Measurements from ENCODE around the gene SLC26A1. TPM values are rescaled to one million over a fixed set of nuclear protein-coding genes. Genes with fewer than 3 reads are reported as not detected.

Gene SLC26A1
- total RNA-seq, 1 experiment from 2014 or later, result 0.68 TPM

DNA sequence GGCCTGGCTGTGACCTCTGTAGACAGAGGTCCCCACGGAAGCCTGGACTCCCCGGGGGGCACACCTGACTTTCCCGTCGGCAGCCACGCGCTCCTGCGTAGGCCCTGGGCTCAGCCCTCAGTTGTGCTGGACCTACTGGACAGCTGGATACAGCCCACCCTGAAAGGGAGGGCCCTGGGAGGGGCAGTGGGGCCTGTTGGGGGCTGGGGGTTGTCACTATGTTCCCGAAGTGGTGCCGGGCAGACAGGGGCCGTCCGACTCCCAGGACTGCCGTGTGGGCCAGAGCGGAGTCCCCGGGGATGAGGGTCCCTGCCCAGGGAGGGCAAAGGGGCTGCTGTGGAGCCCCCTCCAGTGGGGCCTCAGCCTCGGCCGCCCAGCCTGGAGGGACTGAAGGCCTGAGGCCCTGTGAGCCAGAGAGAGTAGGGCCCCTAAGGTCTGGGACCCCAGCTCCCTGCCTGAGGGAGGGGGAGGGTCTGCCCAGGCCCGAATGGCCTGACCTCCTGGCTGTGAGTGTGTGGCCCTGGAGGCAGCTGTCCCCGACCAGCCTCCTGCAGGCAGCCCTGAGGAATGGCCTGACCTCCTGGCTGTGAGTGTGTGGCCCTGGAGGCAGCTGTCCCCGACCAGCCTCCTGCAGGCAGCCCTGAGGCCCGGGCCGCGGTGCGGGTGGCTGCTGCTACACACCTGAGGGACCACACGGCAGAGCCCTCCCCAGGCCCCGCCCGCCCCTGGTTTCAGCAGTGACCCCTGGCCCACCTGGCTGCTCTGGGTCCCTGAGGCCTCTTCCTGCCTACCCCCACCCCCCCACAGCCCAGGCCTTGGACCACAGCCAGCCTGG, 44.0 kb upstream of the SLC26A1 start:
- Mint-ChIP-seq H3K27ac (ENCODE audit: unreplicated experiment) (no peak overlapping the region), H3K27me3 (ENCODE audit: unreplicated experiment) (no peaks in the 10 kb centered on the region), H3K4me3 (ENCODE audit: low read depth, unreplicated experiment) (no peak overlapping the region), H3K4me1 (ENCODE audit: low read depth, unreplicated experiment) (peaks cover 17% of the 10 kb centered on the region), H3K9me3 (ENCODE audit: low read depth, unreplicated experiment) (no peaks in the 10 kb centered on the region), H3K36me3 (ENCODE audit: insufficient read depth, unreplicated experiment) (peaks cover 5% of the 10 kb centered on the region)
- intact Hi-C loops (cut with micrococcal nuclease; ENCODE audit: unreplicated experiment), result no loop called here
- no peak for DNase-seq
- BruUV-seq (replicated peaks), result no TSS peak
- CTCF ChIA-PET, result no interaction called here
- TF ChIP-seq CTCF (IDR thresholded peaks at IDR 0.05; ENCODE audit: unreplicated experiment), result no peak

DNA sequence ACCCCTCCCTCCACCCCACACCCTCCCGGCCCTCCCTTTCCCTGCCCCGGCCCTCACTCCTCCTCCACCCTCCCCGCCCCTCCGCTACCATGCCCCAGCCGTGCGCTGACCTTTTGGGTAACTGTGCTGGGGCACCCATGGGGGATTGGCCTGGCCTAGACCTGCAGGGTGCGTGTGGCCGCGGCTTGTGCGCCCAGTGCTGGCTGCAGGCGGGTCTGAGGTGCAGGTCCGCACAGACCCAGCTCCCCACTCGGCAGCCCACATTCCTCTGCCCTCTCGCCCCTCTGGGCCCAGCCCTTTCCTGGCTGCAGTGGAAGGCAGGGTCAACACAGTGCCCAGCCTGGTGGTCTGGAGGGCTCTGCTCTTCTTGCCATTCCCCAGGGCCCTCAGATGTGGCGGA, 42.9 kb upstream of the SLC26A1 start:
- Mint-ChIP-seq H3K36me3 (ENCODE audit: insufficient read depth, unreplicated experiment) (peaks cover 2% of the 10 kb centered on the region), H3K4me3 (ENCODE audit: low read depth, unreplicated experiment) (no peak overlapping the region), H3K9me3 (ENCODE audit: low read depth, unreplicated experiment) (no peaks in the 10 kb centered on the region), H3K27ac (ENCODE audit: unreplicated experiment) (no peak overlapping the region), H3K4me1 (ENCODE audit: low read depth, unreplicated experiment) (peaks cover 8% of the 10 kb centered on the region), H3K27me3 (ENCODE audit: unreplicated experiment) (no peaks in the 10 kb centered on the region)
- intact Hi-C loops (cut with micrococcal nuclease; ENCODE audit: unreplicated experiment), result no loop called here
- no TSS peak for BruUV-seq (replicated peaks)
- no peak for TF ChIP-seq CTCF (IDR thresholded peaks at IDR 0.05; ENCODE audit: unreplicated experiment)
- DNase-seq, result no peak
- CTCF ChIA-PET, result interaction anchor here (0.6 kb wide), 1 partner anchor 24 kb away, joined by 4 read pairs; no protein-coding TSS in a partner anchor

- Mint-ChIP-seq H3K4me3 (ENCODE audit: low read depth, unreplicated experiment) (no peak overlapping the region), H3K27me3 (ENCODE audit: unreplicated experiment) (no peaks in the 10 kb centered on the region), H3K9me3 (ENCODE audit: low read depth, unreplicated experiment) (no peaks in the 10 kb centered on the region), H3K27ac (ENCODE audit: unreplicated experiment) (no peak overlapping the region), H3K36me3 (ENCODE audit: insufficient read depth, unreplicated experiment) (no peaks in the 10 kb centered on the region), H3K4me1 (ENCODE audit: low read depth, unreplicated experiment) (peaks cover 7% of the 10 kb centered on the region)
- intact Hi-C loops (cut with micrococcal nuclease; ENCODE audit: unreplicated experiment), result no loop called here
- CTCF ChIA-PET, result interaction anchor here (0.6 kb wide), 1 partner anchor 24 kb away, joined by 4 read pairs; no protein-coding TSS in a partner anchor
- no TSS peak for BruUV-seq (replicated peaks)
- no peak for TF ChIP-seq CTCF (IDR thresholded peaks at IDR 0.05; ENCODE audit: unreplicated experiment)
- peak; percentile 69 for DNase-seq
Measured at GRCh38 chr4:1035510-1035909, 42.3 kb upstream of the SLC26A1 start.

DNA sequence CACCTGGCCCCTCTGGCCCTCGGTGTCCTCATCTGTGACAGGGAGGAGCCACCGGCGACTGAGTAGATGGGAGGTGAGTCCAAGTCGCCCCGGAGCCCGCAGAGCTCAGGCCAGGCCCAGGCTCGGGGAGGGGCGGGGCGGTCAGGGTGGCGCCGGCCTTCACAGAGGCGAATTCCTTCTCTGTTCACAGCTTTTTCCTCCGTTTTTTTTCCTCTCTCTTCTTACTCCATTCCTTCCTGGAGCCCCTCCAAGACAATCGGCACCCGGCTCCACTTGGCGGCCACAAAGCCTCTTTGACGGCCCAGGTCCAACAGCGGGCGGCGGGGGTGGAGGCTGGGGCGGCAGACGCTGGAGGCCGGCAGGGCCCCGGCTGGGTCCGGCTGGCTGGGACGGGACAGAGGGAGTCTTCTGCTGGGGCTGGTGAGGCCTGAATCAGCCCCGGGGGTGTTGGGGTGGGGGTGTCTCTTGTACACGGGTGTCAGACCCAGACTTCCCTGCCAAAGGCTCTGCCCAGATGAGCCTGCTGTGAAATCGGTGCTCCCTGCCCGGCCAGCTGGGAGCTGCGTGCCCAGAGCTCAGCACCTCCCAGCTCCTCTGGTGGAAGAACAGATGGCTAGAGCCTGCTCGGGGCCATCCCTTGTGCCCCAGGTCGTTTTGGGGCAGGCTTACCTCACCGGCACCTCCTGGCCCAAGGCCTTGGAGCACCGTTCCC, 40.8 kb upstream of the SLC26A1 start:
- intact Hi-C loops (cut with micrococcal nuclease; ENCODE audit: unreplicated experiment), result no loop called here
- Mint-ChIP-seq H3K4me1 (ENCODE audit: low read depth, unreplicated experiment) (no peaks in the 10 kb centered on the region), H3K4me3 (ENCODE audit: low read depth, unreplicated experiment) (no peak overlapping the region), H3K27me3 (ENCODE audit: unreplicated experiment) (no peaks in the 10 kb centered on the region), H3K9me3 (ENCODE audit: low read depth, unreplicated experiment) (no peaks in the 10 kb centered on the region), H3K27ac (ENCODE audit: unreplicated experiment) (no peak overlapping the region), H3K36me3 (ENCODE audit: insufficient read depth, unreplicated experiment) (no peaks in the 10 kb centered on the region)
- no peak for TF ChIP-seq CTCF (IDR thresholded peaks at IDR 0.05; ENCODE audit: unreplicated experiment)
- BruUV-seq (replicated peaks), result no TSS peak
- CTCF ChIA-PET, result no interaction called here
- DNase-seq, result no peak

All from Calu3 (cell line).